Stimulated activated CD8-positive, alpha-beta memory T cell treated with anti-CD3 and anti-CD28 coated beads, Interleukin-4, amount 100 ng/mL, for 48 hours (primary cell): ENCODE results near the gene RUFY1.
"Not testable (repeated sequence)": the region's sequence is repeated elsewhere in the genome, so short reads cannot be mapped to it uniquely, and the experiment has no call there.

ENCODE experiments used
- DNase-seq: peaks from one replicate; pipeline ENCODE4 v3.0.0-alpha.2; 2020

RUFY1 gene, protein sequence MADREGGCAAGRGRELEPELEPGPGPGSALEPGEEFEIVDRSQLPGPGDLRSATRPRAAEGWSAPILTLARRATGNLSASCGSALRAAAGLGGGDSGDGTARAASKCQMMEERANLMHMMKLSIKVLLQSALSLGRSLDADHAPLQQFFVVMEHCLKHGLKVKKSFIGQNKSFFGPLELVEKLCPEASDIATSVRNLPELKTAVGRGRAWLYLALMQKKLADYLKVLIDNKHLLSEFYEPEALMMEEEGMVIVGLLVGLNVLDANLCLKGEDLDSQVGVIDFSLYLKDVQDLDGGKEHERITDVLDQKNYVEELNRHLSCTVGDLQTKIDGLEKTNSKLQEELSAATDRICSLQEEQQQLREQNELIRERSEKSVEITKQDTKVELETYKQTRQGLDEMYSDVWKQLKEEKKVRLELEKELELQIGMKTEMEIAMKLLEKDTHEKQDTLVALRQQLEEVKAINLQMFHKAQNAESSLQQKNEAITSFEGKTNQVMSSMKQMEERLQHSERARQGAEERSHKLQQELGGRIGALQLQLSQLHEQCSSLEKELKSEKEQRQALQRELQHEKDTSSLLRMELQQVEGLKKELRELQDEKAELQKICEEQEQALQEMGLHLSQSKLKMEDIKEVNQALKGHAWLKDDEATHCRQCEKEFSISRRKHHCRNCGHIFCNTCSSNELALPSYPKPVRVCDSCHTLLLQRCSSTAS

DNA sequence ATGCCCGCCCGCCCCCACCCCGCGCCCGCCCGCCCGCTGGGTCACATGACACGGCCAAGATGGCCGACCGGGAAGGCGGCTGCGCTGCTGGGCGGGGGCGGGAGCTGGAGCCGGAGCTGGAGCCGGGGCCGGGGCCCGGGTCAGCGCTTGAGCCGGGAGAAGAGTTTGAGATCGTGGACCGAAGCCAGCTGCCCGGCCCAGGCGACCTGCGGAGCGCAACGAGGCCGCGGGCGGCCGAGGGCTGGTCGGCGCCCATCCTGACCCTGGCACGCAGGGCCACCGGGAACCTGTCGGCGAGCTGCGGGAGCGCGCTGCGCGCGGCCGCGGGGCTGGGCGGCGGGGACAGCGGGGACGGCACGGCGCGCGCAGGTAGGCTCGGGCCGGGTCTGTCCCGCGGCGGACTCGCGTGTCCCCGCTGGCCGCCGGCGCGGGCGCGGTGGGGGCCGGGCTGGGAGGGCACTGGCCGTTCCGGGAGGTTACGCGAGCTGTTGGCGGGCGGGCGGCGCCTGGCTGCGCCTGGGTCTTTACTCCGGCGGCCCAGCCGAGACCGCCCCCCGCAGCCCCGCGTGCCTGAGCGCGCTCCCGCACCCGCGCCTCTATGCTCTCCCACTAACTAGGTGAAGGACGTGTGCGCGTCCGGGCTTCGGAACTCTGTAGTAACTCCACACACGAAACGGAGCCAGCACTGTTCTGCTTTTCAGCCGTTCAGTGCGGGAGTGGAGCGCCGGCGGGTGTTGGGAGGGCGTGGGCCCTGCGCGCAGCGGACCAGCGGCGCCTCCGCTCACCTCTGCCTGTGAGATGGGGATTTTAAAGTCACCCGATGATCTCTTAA lies at the start of gene RUFY1:
Gene RUFY1, plus strand, starts transcription at position 44 of the 832 bp plus-strand sequence. Its CDS starts 16 bp downstream, at position 60.
- peak; percentile 86 for DNase-seq

DNA sequence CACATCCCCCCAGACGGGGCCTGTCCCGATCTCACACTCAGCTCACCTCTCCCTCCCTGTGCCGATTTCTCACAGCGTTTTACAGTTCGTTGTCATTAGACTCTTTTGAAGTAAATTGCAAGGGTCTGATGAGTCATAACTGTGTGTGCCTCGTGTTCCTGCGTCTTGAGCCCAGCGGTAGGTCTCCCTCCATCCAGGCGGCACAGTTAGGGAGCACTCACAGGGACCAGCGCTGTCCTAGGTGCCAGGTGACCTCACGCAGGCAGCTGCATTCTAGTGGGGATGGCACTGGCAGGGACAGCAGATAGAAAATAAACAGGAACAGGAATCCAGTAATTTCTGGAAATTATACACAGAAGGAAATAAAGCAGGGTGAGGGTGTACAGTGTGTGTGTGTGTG lies 48.4 kb upstream of the RUFY1 start:
- not testable (repeated sequence) for DNase-seq

DNA sequence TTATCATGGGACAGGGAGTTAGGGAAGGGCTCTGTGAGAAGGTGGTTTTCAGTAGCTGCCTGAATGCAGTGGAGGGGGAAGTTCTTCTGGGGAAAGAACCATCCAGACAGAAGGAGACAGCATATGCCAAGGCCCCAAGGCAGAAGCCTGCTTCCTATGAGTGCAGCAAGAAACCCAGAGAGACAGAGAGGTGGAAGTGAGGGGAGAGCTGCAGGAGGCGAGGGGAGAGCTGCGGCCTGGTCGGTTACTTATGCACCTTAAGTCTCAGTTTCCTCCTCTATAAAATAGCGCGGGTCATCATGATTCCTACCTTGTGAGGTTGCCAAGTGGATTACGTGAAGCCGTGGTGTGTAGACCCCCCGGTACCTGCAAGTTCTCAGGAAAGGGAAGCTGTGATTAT lies 47.9 kb upstream of the RUFY1 start:
- not testable (repeated sequence) for DNase-seq

DNA sequence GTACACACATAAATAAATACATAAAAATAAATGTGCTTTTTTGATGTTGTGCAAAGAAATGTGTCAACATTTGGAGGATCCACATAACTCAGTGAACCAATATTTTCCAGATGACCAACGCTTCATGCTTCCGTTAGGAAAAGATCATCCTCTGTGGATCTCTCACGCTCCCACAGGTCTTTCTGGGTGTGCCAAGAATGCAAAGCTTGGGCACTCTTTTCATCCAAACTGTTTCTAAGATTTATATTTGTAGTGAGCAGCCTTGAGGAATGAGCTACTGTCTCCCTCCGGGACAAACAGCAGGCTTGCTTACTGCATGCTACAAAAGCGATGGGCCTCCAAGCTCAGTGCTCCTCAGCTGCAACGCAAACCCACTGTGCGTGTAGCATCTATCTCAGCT lies 46.2 kb upstream of the RUFY1 start:
- no peak for DNase-seq

DNA sequence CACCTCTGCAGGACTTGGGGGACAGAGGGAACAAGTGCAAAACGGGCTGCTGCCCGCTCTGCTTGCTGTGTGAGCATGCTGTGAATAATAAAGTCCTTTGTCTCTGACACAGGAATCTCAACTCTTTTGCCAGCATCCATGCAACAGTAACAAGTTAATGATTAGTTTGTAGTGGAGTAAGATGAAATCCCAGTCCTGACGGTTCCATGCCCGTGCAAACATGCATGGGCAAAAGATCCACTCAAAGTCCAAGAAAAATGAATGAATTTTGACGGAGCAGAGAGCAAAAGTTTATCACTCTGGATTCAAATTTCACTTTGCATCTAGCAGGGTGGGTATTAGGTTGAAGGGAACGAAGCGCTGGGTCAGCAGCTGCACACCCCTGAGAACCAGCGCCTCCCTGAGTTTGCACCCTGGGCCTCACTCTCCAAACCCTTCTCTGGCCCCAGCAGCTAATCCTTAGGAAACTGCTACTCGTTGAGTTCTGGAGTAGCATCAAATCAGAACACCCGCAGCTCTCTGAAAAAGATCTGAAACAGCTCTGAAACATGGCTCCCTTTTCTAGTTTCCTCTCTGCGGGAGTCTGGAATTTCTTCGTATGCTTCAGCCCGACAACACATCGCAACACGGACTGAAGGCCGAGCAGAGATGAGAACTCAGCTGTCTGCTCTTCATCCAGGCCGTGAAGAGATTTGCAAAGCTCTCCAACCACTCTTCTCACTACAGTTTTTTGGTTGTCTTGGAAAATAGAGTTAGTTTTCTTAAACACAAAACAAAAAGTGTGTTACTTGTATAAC lies 45.6 kb upstream of the RUFY1 start:
- no peak for DNase-seq

DNA sequence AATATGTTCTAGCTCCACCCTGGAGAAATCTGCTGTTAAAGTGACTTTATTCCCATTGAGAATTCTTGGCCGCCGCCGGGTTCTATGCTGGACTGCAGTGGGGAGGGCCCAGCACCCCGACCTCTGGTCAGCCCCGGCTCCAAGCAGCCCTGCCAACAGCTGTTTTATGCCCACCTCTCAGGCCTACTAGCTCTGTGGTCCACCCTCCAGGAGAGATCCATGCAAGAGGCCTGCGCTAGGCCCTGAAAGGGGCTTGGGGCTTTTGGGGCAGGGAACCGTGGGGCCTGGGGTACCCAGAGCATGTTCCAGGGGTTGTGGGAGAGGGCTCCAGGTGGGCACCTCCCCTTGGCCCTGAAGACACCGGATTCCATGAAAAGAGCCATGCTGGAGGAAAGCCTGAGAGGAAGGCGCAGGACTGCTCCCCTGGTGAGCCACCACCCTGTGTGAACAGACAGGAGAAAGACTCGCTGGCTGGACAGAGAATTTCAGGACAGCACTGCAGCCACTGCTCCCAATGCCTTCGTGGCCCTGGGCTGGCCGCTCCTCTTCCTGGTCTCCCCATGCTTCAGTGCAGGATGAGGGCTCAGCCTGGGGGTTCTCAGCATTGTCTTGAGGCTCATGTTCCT lies 44.6 kb upstream of the RUFY1 start:
- DNase-seq = no peak

DNA sequence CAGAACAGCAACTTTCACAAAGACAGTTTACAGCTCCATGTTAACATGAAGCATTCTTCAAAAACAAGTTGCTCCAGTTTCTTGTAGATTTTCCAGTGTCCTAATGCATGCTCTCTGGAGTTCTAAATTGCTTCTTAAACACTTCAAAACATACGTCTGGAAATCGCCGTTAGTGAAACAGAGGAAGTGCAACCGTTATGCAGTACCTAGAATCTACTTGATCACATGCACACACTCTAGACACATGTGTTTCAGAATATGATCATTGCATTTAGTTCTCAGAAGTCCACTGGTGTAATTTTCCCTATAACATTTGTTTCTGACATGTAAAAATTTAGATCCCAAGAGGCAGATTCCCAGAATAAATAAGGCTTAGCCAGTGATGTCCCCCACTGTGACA lies 41.1 kb upstream of the RUFY1 start:
- no peak for DNase-seq

DNA sequence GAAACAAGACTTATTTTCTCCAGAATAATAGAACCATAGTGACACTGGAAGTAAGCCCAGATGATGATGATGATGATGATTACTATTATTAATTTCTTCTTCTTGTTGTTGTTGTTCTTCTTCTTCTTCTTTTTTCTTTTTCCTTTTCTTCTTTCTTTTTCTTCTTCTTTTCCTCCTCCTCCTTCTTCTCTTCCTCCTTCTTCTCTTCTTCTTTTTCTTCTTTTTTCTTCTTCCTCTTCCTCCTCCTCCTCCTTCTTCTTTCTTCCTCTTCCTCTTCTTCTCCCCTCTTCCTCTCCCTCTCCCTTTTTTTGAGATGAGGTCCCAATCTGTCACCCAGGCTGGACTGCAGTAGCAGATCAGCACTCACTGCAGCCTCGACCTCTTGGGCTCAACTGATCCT lies 40.5 kb upstream of the RUFY1 start:
- no peak for DNase-seq

DNA sequence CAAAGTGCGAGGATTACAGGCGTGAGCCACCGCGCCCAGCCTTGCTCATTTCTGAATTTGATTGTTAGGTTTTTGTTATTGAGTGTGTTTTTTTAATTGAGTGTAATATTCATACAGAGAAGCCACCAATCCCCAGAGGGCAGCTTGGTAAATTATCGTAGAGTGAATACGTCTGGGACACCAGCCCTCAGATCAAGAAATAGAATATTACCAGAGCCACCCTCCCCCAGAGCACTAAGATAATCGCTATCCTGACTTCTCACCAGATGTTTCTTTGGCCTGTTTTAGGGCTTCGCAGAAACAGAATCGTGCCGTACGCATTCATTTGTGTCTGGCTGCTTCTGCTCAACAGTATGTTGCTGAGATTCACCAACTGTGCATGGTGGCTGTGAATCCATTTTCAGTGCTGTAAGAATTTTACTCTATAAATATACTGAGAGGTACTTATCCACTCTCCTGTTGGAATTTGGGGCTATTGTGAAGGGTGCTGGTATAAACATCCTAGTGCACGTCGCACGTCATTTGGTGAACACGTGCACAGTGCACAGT lies 37.8 kb upstream of the RUFY1 start:
- DNase-seq = no peak

DNA sequence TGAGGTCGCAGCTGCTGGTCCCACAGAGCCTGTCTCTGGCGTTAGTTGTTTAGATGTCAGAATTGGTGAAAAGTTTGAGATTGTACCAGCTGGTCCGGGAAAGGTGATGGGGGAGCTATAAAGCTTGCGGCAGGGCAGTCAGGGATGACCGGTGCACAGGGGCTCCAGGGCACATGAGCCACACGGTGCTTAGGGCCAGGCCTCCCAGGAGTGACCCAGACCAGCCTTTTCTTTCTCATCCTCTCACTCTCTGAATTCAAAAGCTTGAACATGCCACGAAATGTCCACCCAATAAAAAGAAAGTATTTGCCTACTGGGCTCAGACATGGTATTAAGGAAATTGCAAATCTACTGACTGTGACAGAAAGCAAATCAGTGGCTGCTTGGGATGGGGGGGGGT lies 34.9 kb upstream of the RUFY1 start:
- not testable (repeated sequence) for DNase-seq

DNA sequence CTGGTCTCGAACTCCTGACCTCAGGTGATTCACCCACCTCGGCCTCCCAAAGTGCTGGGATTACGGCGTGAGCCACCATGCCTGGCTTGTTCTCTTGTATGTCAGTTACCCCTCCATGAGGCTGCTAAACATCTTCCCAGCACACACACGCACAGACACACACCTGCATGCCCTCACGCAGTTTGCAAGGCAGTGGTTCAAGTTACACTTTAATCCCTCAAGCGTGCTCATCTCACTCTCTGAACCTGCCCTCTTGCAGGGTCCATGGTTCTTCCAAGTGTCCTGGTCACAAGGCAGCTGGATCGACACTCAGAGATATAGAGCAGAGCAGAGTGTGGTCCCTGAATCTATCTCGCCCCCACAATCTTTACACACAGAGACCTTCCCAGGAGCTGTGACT lies 34.1 kb upstream of the RUFY1 start:
- DNase-seq = no peak

DNA sequence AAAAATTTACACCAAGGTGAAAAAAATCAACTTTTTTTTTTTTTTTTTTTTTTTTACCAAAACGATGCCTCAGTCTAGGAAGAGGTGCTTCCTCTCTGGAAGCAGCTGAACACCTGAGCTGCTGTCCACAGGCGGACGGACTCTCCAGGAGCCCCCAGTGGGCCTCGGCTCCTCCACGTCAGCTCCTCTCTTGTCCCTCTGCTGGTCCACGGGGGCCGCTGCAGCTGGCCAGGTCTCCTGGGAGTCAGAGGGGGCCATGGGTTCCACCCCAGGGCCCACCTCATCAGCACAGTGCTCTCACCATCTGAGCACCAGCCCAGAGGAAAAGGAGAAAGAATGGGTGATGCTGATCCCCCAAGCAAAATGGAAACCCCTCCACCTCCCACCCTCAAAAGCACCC lies 32.6 kb upstream of the RUFY1 start:
- DNase-seq = not testable (repeated sequence)

DNA sequence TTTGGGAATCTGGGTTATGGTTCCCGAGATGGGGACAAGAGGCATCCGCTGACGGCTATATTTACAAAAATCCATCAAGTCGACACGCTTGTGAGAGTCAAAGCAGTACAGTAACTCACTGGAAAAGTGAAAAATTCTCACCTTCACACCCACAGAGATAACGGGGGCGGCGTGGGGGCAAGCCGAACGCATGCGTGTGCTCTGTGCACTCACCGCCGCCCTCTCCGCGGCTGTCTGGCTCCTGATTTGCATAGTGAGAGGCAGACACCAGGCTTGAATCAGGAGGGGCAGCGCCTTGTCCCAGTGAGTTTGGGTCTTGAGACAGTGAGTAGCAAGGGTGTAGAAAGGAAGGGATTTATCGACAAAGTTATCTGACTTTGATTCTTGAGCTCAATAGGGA lies 32.0 kb upstream of the RUFY1 start:
- not testable (repeated sequence) for DNase-seq

DNA sequence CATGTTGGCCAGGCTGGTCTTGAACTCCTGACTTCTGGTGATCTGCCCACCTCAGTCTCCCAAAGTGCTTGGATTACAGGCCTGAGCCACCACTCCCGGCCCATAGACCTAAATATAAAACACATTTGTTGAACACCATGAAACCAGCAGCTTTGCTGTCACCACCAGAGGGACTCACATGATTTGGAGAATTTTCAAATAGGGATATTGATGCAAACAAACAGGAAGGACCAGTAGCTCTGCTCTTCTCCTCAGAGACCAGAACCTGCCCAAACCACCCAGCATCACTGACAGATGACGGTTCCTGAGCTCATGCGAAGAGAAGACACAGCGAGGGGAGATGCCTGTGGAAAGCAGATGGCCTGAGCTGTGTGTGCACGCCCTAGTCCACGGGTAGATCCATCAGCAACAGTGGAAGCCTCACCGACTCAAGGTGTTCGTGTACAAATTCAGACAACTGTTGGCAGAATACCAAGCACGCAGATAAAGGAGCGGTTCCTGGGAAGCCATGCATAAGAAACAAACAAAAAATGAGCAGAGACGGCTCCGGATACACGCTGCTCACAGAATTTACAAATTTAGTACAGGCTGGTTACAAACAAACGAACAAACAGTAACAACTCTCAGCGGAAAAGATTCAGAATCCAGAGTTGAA lies 30.8 kb upstream of the RUFY1 start:
- not testable (repeated sequence) for DNase-seq

DNA sequence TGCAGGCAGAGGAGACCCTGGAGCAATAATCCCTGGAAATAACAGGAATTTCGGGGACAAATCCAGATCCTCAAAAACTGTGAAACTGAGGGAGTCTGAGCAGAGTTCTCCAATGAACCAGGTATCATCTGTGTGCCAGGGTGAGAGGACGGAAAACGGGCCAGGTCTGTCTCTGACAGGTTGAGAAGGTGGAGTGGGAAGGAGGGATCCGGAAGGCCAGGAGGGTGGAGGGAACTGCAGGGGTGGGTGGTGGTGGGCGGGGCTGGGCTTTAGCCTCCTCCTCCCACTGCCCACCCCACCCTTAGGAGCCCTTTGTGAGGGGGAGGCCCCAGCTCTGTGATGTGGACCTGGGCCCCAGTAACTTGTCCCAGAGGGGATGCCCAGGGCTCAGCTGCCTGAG lies 28.2 kb upstream of the RUFY1 start:
- not testable (repeated sequence) for DNase-seq

DNA sequence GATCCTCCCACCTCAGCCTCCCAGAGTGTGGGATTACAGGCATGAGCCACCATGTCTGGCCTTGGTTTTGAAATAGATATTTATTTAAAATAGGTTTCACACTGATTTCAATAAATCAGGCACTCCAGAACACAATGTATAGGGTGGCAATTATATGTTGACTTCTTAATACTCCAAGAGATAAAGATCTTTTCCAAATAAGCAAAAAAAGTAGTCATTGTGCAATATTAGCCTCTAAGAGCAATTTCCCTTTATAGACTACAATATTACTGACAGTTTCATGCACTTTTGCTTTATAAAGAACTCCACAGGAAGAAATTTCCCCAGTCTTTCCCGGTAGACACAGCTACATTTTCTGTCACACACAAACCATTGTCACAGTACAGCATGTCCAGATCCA lies 23.4 kb upstream of the RUFY1 start:
- no peak for DNase-seq

DNA sequence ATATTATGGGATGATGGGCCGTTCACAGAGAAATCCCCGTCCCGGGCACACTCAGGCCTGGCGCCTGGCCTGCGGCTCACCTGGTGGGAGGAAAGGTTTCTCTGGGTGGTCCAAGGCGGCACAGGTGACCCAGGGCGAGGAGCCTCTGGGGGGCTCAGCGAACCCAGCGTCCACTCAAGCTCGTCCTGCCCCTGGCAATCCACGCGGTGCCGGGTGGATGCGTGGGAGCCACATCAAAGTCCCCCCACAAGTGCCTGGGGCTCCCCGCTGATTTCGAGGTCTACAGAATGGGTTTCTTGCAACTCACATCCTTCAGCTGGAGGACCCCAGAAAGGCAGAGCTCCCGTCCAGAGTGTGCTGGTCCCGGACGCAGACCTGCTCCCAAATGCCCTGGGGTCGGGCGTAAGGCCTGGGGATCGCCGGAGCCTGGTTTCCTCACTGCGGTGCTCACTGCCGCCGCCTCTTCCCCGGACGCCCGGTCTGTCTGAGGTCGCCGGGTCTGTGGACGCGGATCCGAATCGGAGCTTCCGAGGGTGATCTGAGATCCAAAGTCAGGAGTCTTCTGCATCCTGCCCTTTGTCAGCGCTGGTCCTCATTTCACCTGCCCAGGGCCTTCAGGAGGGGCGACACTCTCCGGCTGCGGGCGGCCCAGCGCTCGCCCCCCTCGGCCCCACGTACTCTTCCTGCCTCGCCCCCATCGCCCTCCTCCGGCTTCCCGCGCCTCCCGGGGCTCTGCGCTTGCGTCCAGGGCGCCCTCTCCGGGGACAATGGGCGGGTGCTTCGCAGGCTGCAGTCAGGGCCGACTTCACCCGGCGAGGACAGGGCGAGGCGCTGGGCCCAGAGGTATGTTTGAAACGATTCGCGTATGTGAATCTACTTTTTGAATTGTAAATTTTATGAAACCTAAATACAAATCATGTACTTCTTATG lies 20.0 kb upstream of the RUFY1 start:
- DNase-seq = peak; percentile 84

DNA sequence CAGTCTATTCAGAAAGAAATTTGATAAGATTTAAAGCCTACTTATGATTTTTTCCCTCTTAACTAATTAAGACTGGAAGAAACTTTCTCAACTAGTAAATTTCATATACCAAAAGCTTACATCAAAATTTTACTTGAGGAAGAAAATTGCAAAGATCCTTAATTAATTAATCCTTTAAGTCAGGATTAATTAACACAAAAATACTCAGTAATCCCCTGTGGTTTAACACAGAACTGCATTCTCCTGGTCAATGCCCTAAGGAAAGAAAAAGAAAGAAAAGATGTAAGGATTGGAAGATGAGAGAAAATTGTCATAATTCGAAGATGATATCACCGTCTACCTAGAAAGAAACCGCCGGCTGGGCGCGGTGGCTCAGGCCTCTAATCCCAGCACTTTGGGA lies 17.3 kb upstream of the RUFY1 start:
- DNase-seq = no peak

DNA sequence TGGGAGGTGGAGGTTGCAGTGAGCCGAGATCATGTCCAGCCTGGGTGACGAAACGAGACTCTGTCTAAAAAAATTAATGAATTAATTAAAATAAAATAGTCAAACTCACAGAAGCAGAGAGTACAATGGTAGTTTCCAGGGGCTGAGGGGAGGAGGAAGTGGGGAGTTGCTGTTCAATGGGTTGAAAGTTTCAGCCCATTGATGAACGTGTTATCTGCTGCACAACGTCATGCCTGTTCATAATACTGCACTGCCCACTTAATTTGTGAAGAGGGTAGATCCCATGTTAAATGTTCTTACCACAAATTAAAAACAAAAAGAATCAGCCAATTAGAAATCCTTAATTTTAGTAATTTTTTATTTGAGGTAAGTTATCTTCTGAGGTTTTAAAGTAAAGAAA lies 16.4 kb upstream of the RUFY1 start:
- no peak for DNase-seq

DNA sequence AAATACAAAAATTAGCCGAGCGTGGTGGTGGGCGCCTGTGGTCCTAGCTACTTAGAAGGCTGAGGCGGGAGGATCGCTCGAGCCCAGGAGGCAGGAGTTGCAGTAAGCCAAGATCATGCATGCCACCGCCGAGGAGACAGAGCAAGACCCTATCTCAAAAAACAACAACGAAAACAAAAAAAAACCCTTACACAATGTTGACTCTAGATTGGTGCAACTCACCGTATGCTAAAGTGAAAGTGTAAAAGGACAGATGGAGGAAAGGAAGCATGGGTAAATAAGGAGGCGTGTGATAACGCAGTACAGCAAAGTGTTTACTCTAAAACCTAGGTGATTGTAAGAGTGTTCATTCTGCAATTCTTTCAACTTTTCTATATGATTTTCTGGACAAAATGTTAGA lies 15.9 kb upstream of the RUFY1 start:
- DNase-seq = no peak
